ENCODE results near the gene AKAP5. TPM values are rescaled to one million over a fixed set of nuclear protein-coding genes. Genes with fewer than 3 reads are reported as not detected.
"Not testable (repeated sequence)": the region's sequence is repeated elsewhere in the genome, so short reads cannot be mapped to it uniquely, and the experiment has no call there.

The AKAP5 gene
- total RNA-seq, 2 donors from 2014 or later: 0.51 to 0.82 TPM

GRCh38 chr14:64516969-64517368, 51.7 kb downstream of the AKAP5 start:
- Histone ChIP-seq H3K27me3 (replicated peaks; ENCODE audit: insufficient read depth) (no peaks in the 10 kb centered on the region), H3K4me1 (replicated peaks) (peaks cover 25% of the 10 kb centered on the region), H3K9me3 (no peaks in the 10 kb centered on the region), H3K36me3 (no peaks in the 10 kb centered on the region), H3K4me3 (no peak overlapping the region), H3K27ac (peak overlapping the region; percentile 81 to 98)
- TF ChIP-seq POLR2AphosphoS5 (IDR thresholded peaks at IDR 0.05) (no peak), CTCF (IDR thresholded peaks at IDR 0.05) (no peak), POLR2A (IDR thresholded peaks at IDR 0.05) (no peak)
- no peak for DNase-seq (ENCODE audit: low spot score)
- WGBS: 97% methylated on average over 1 of the region's 1 CpG
- intact Hi-C loops (cut with DNase I): loop anchor here (10.0 kb wide), 1 partner anchor 172 kb away; no protein-coding TSS in a partner anchor

- H3K9me3 ChIP-seq; DNase-seq (ENCODE audit: low spot score); H3K4me3 ChIP-seq; H3K36me3 ChIP-seq; H3K27me3 ChIP-seq (replicated peaks; ENCODE audit: insufficient read depth): not testable (repeated sequence)
- Histone ChIP-seq H3K4me1 (replicated peaks) (peaks cover 18% of the 10 kb centered on the region), H3K27ac (peak overlapping the region; percentile 81 to 98)
- 83% methylated on average over 6 of the region's 6 CpGs for WGBS
- intact Hi-C loops (cut with DNase I): loop anchor here (10.0 kb wide), 1 partner anchor 173 kb away; no protein-coding TSS in a partner anchor
Observed at GRCh38 chr14:64517667-64518066, 52.4 kb downstream of the AKAP5 start.

- no peaks in the 10 kb centered on the region for H3K9me3 ChIP-seq
- H3K27ac ChIP-seq: peak overlapping the region; percentile 59 to 65
- DNase-seq (ENCODE audit: low spot score): no peak
- no peak overlapping the region for H3K4me3 ChIP-seq
- 70% methylated on average over 4 of the region's 4 CpGs for WGBS
- H3K4me1 ChIP-seq (replicated peaks): peaks cover 17% of the 10 kb centered on the region
- H3K27me3 ChIP-seq (replicated peaks; ENCODE audit: insufficient read depth): no peaks in the 10 kb centered on the region
- intact Hi-C loops (cut with DNase I): loop anchor here (10.0 kb wide), 1 partner anchor 173 kb away; no protein-coding TSS in a partner anchor
- TF ChIP-seq POLR2AphosphoS5 (IDR thresholded peaks at IDR 0.05): no peak
- TF ChIP-seq POLR2A (IDR thresholded peaks at IDR 0.05): no peak
- TF ChIP-seq CTCF (IDR thresholded peaks at IDR 0.05): no peak
- no peaks in the 10 kb centered on the region for H3K36me3 ChIP-seq
Observed at GRCh38 chr14:64518229-64518628, 52.9 kb downstream of the AKAP5 start.

- 95% methylated on average over 4 of the region's 4 CpGs for WGBS
- peak overlapping the region; percentile 55 to 58 for H3K27ac ChIP-seq
- DNase-seq (ENCODE audit: low spot score): no peak
- TF ChIP-seq POLR2AphosphoS5 (IDR thresholded peaks at IDR 0.05): no peak
- TF ChIP-seq CTCF (IDR thresholded peaks at IDR 0.05): no peak
- TF ChIP-seq POLR2A (IDR thresholded peaks at IDR 0.05): no peak
- peaks cover 14% of the 10 kb centered on the region for H3K4me1 ChIP-seq (replicated peaks)
- H3K9me3 ChIP-seq: no peaks in the 10 kb centered on the region
- no peaks in the 10 kb centered on the region for H3K27me3 ChIP-seq (replicated peaks; ENCODE audit: insufficient read depth)
- intact Hi-C loops (cut with DNase I): no loop called here
- no peaks in the 10 kb centered on the region for H3K36me3 ChIP-seq
- no peak overlapping the region for H3K4me3 ChIP-seq
Observed at GRCh38 chr14:64520699-64521098, 55.4 kb downstream of the AKAP5 start.

- TF ChIP-seq CTCF (IDR thresholded peaks at IDR 0.05) (no peak), POLR2AphosphoS5 (IDR thresholded peaks at IDR 0.05) (no peak), POLR2A (IDR thresholded peaks at IDR 0.05) (no peak)
- Histone ChIP-seq H3K9me3 (no peaks in the 10 kb centered on the region), H3K27ac (peak overlapping the region; percentile 27 to 55), H3K27me3 (replicated peaks; ENCODE audit: insufficient read depth) (no peaks in the 10 kb centered on the region), H3K4me3 (no peak overlapping the region), H3K36me3 (no peaks in the 10 kb centered on the region), H3K4me1 (replicated peaks) (peaks cover 3% of the 10 kb centered on the region)
- intact Hi-C loops (cut with DNase I): no loop called here
- DNase-seq (ENCODE audit: low spot score): no peak
- WGBS: 80% methylated on average over 9 of the region's 9 CpGs
Observed at GRCh38 chr14:64522591-64523355, 57.5 kb downstream of the AKAP5 start.

Other genes starting within 250 kb of the AKAP5 start
- gene ESR2, start 171.1 kb upstream of the AKAP5 start, total RNA-seq: 10 to 100 TPM in 1 of 2 donors, under 1 TPM in 1; 0.68 to 21.4 TPM
- gene MTHFD1, start 77.1 kb upstream of the AKAP5 start, total RNA-seq: 10 to 100 TPM; 26.1 to 34.7 TPM
- gene ZBTB25, start 38.3 kb downstream of the AKAP5 start, total RNA-seq: 10 to 100 TPM; 10.2 to 20.2 TPM
- 10 to 100 TPM; 56.5 to 74.3 TPM for gene ZBTB1, start 39.3 kb downstream of the AKAP5 start, total RNA-seq
- 10 to 100 TPM; 35.9 to 59.9 TPM for gene HSPA2, start 75.2 kb downstream of the AKAP5 start, total RNA-seq
- gene PPP1R36, start 84.5 kb downstream of the AKAP5 start, total RNA-seq: 1 to 10 TPM; 2.0 to 8.6 TPM
- gene PLEKHG3, start 238.9 kb downstream of the AKAP5 start, total RNA-seq: 10 to 100 TPM; 57.8 to 69.7 TPM